ENCODE results near the gene NLRP1.
"Not testable (repeated sequence)": the region's sequence is repeated elsewhere in the genome, so short reads cannot be mapped to it uniquely, and the experiment has no call there.

Gene NLRP1

DNA sequence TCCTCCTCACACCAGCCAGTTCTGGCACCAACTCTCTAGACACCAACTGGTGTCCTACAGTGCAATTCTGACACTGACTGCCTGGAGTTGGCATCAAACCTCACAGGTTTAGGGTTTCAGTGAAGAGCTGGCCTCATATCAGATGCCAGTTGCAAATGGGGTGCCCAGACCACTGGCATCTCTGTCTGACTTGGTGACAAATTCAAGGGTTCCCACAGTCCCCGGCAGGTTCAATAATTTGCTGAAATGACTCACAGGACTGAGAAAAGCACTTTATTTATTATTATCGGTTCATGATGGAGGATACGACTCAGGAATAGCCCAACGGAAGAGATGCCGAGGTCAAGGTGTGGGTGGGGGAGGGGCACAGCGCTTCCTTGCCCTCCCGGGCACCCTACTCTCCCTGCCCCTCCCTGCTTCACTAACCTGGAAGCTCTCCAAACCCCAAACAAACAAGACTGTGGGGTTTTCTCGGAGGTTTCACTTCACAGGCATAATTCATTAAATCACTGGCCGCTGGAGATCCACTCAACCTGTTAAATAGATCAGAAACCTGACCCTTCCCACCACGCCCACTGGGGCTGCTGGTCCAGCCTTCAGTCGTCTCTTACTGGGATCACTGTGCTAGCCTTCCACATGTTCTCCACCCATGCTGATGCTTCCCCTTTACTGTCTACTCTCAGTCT lies 1.7 kb upstream of the NLRP1 start:
- DNase-seq = no peak

DNA sequence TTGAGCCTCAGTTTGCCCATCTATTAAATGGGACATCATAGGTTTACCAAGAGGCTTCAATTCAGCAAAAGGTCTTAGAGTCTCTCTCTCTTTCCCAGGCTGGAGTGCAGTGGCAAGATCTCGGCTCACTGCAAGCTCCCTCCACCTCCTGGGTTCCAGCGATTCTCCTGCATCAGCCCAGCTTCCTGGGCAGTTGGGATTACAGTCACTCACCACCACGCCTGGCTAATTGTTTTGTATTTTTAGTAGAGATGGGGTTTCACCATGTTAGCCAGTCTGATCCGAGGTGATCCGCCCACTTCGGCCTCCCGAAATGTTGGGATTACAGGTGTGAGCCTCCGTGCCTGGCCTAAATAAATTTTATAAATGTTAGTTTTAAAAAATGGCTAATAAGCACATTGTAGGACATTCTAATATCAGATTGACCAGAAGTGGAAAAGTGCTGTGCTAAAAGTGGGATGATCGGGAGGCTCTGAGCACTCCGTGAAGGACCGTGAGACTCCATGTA lies 1.0 kb upstream of the NLRP1 start:
- no peak for DNase-seq

DNA sequence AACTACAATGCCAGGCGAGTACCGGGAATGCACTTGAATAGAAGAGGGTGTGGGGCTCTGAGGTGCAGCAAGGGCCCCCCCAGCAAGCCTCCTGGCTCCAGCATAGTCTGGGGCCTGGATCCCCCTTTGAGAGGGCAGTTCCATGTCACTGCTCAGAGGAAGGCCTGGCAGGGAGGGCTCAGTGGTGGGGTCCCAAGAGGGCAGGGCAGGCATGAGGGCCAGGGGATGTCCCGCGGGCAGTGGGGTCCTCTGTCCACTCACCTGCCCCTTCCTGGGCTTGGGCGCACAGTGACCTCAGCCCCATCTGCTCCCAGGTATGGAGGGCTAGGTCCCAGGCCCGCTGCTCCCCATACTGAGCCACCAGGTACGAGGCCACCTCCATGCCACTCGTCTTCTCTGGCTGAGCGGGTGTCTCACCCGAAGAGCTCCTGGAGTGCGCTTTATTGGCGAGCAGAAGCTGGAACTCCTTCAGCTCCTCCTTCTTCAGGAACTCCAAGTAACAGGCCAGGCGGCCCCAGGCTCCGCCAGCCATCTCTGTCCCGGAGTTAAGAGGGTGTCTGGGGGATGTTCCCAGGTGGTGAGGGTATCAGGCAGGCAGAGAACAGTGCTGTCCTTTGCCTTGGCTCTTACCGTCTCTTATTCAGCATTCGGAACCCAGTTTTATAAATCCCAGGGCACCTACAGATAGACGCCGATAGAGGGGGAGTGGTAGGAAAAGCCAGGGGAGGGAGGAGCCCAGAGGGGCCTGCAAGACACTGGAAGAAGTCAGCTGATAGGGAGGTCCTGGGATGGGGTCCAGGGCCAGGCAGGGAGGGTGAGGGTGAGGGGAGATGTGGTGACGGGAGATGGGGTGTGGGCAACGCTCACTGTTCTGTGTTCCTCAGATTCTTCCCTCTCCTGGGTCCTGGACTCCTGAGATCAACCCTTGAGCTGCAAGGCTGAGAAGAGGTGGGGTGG lies 605 bp downstream of the NLRP1 start:
- DNase-seq = peak in 1 of 2 experiments; percentile 41

- DNase-seq = no peak
Observed at GRCh38 chr17:5582209-5583185, 1.8 kb downstream of the NLRP1 start.

DNA sequence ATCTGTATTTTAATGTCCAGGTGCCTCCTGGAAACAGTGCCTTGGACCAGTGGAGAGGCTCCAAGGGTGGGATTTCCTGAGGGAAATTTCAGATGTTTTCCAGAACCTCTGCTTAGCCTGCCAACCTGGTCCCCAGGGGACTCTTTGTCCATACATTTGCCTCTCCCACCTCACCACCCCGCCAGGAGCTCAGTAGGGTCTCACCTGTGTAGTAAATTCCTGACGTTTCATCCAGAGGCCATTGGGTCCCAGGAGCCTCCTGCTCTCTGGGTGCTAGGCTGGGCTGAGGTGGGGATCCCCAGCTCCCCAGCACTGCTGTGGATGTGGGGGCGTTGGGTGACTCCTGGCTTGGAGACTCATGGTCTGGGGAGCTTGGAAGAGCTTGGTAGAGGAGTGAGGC lies 2.7 kb downstream of the NLRP1 start:
- no peak for DNase-seq

DNA sequence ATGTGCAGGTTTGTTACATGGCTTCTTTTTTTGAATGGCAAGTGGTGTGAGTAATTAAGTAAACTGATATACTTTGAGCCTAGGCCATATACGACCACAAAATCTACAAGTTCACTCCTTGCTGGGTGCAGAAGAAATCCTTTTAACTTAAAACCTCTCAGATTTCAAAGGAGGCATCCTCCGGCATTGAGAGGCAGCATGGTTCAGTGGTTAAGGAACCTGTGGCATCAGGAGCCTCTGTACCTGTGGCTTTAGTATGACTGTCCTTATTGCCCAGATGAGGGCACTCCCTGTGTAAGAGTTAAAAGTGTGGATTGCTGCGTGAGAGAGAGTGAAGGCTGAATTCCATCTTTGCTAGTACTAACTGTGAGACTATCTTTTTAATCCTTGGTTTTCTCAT lies 3.3 kb downstream of the NLRP1 start:
- DNase-seq = no peak

DNA sequence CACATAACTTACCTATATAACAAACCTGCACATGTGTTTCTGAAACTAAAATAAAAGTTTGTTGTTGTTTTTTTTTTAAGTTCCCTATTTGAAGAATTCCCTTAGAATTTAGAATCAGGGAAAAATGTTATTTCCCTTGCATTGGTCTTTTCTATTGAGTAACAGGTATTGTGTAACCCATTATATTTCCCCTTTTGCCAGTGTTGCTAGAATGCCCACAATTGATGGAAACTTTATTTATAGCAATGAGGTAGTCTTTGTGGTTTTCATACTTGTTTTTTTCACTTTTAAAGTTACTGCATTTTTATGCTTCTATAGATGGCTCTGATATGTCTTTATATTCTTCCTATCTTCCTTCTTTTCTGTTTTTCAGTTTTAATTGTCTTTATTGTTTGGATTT lies 3.9 kb downstream of the NLRP1 start:
- DNase-seq = no peak

- DNase-seq = not testable (repeated sequence)
Observed at GRCh38 chr17:5578768-5579167, 5.5 kb downstream of the NLRP1 start.

DNA sequence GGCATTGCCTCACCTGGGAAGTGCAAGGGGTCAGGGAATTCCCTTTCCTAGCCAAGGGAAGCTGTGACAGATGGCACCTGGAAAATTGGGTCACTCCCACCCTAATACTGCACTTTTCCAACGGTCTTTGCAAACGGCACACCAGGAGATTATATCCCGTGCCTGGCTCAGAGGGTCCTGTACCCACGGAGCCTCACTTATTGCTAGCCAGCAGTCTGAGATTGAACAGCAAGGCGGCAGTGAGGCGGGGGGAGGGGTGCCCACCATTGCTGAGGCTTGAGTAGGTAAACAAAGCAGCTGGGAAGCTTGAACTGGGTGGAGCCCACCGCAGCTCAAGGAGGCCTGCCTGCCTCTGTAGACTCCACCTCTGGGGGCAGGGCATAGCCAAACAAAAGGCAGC lies 11.3 kb downstream of the NLRP1 start:
- DNase-seq = not testable (repeated sequence)

DNA sequence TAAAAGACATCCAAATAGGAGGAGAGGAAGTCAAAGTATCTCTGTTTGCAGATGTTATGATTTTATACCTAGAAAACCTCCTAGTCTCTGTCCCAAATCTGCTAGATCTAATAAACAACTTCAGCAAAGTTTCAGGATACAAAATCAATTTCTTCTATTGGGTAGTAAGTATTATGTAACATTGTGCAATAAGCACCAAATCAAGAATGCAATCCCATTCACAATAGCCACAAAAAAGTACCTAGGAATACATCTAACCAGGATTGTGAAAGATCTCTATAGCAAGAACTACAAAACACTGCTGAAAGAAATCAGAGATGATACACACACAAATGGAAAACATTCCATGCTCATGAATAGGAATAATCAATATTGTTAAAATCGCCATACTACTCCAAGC lies 13.0 kb downstream of the NLRP1 start:
- DNase-seq = no peak

- DNase-seq = no peak
Observed at GRCh38 chr17:5565808-5566207, 18.5 kb downstream of the NLRP1 start.

- DNase-seq = no peak
Observed at GRCh38 chr17:5563456-5563855, 20.9 kb downstream of the NLRP1 start.

DNA sequence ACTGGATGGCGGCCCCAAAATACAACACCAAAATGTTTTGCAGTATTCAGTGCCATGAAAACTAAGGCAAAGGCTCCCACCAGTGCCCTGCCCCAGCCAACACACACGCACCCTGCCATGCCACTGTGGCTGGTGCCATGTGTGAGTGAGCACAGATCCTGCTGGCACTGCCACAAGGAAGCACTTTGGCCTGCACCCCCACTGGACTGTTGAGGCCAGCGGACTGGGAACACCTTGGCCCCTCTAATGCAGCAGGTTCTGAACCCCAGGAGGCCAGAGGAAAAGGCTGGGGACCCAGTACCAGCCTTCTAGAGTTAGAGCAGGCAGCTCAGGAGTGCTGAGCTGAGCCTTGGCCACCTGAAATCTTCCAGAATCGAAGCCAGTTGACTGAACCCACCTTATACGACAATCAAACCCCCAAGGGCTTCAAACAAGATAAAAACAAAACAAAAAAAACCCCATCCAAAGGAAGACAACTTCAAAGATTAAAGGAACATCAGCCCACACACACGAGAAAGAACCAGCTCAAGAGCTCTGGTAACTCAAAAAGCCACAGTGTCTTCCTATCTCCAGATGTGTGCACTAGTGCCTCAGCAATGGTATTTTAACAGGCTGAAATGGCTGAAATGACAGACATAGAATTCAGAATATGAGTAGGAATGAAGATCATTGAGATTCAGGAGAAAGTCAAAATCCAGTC lies 21.5 kb downstream of the NLRP1 start:
- no peak for DNase-seq

DNA sequence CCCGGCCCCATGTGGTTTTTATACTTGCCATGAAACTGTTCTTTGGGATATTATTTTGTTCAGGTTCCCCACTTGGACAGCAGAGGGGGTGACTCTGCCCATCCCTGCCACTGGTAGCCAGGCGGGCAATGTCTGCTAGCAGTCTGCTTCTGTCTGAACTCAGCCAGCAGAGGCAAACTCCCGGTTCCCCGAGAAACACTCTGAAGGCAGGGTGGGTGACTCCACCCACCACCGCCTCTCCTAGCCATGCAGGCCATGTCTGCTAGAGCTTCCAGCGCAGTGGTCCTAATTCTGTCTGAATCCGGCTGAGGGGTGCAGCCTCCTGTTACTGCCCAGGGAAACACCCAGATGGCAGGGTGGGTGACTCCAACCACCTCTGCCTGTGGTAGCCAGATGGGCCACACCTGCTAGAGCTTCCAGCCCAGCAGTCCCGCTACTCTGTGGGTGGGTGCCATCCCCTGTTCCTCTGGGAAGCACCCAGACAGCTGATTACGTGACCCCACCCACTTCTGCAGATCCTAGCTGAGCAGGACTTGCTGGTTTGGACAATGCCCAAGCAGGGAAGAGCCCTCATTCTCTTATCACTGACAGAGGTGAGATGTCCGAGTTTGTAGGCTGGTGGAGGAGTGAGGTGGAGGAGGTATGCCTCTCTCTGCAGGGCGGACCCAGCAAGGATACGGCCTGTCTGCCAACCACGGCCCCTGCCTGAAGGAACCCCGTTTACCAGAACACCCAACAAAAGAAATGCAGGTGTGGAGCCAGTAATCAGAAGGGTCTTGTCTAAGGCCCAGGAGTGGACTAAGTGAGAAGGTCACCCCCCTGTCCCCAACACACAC lies 22.4 kb downstream of the NLRP1 start:
- DNase-seq = no peak

DNA sequence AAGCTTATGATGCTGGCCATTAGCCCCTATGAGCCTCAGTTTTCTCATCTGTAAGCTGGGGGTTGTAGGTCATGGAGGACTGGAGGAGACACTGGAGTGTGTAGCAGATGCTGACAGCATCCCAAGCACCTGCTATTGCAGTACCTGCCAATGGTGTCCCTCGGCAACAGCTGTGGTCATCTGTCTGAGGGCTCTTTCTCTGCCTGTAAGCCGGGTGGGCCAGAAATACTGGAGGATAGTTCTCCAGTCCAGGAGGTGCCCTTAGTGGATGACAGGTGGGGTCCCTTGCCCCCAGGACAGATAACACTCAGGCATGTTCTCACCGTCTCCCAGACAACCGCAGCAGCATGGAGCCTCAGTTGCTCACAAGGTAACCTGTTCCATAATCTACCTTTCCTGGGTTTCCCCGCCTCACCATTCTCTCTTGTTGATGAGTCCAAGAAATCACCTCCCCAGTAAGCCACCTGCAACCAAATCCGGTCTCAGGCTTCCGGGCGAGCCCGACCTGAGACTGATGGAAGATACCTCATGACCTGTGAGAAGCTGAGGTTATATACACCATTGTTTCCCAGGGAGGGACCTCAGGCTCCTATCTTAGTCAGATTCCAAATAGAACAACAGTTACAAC lies 23.8 kb downstream of the NLRP1 start:
- no peak for DNase-seq

DNA sequence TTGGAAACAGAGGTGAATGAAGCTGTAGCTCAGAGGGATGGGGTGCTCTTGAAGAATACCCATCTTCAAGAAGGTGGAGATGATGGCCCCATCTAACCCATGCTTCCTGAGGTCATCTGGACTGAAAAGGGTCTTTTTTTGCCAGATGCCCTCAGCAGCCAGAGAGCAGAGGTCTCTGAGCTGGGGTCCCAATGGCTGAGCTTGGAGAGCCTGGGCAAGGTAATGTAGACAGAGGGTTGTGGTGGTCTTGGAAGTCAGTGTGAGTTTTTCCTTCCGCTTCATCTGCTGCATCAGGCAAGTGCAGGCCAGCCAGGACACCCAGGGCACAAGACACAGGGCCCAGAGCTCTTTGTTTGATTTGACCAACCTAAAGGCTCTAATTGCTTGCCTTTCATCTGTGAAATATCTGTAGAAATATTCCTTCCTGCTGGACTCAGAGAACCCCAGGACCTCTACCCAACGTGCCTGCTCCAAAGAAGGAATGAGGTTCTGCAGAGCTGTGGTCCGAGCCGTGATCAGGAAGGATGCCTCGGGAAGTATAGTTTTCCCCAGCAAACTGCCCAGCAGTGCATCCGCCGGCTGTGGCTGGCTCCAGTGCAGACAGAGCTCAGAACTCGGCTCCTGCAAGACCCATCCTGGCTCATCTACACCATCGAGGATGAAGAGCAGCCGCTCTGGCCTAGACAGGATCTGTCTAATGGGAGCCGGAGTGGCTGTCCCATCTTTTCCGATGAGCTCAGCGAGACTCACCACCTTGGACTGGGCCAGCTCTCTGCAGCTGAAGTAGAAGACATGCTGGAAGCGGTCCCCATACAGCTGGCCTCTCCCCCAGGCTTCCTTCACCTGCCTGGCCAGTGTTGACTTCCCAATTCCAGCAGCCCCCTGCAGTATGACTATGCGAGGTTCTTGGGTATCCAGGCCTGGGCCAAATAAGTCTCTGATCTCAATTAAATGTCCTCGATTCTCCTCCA lies 25.2 kb downstream of the NLRP1 start:
- DNase-seq = no peak

DNA sequence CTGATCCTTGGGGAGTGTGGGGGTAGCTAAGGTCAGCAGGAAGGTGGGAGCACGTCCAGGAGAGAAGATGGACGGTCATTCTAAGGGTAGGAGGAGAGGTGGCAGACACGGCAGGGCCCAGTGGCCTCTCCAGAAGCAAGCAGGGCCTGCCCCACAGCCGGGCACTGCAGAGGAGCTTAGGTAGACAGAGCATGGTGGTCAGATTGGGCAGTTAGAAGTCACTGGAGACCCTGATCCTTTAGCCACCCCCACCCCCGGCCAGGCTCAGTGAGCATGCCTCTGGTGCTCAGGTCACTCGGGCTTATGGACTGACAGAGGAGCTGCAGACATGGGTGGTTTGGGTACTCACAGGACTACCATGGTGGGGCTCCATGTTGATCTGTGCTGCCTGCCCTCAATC lies 26.3 kb downstream of the NLRP1 start:
- no peak for DNase-seq

DNA sequence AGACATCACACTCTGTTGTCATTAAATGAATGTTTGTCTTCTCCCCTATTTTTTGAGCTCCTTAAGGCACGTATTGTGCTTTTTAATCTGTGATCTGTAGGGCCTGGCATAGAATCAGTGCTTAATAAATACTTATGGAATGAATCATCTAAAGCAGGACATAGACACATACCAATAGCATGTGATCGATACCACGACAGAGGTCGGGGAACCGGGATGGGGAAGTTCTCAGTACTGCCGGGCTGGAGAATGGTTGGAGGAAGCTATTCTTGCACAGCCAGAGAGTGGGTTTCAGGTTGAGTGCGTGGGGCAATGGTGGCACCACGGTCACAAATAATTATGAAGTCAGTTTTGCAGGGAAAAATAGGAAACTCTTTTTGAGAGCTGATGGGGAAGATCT lies 26.8 kb downstream of the NLRP1 start:
- no peak for DNase-seq

DNA sequence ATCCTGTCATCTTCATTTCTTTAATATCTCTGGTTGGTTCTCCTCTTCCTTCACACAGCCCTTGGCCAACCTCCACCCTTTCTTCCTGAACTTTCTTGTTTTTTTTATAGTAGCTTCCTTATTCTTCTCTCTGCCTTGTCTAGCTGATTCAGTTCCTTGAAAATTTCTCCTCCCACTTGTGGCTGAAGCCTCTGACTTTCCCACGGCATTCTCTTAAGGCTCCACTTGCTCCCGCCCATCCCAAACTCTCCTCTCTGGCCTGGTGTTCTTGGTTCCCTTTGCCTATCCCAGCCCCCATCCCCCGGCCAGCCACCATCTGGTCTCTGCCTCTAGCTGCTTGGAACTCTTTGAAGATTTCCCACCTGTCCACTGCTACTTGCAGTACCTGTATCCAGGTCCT lies 29.1 kb downstream of the NLRP1 start:
- DNase-seq = no peak

Data from activated T-cell treated with anti-CD3 and anti-CD28 coated beads, Interleukin-2, amount 50 U/mL, for 48 hours (primary cell).